GM18526 (cell line): ENCODE measurements around the gene TBC1D1.

Experiments
- POLR2A ChIP-seq: IDR thresholded peaks from 3 replicates; pipeline ENCODE4 v1.6.1; 2011; ENCODE audit not compliant: insufficient read length; ENCODE audit errors: extremely low read depth

Gene TBC1D1

DNA sequence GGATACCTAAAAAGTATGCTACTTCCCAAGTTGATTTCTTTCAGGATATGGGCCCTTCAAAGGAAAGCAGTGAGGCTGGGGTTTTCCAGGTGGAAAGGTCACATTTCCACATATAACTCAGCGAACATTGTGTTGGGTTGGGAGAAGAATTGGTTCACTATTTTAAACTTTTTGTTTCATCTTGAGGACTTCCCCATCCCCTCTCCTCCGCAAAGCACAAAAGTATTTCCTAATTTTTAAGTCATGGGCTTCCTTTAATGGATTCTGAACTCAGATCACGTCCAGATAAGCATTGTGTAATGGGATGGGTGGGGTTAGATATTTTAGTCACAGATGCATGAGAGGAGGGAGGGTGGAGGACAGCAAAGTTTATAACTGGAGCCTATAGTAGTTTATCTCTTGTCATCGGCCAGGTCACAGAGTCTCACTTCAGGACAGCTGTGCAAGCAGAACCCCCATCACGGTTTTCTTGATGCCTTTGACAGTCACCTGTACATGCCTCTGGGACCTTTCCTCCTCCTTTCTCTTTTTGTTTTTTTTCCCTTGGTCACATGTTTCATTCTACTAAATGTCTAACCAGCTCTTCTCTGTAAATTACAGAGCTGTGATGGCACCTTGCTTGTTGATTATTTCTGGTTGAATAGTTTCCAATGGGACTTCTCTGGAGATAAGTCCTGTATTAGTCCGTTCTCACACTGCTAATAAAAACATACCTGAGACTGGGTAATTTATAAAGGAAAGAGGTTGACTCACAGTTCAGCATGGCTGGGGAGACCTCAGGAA, 184.7 kb downstream of the TBC1D1 start:
- TF ChIP-seq POLR2A, result no peak

DNA sequence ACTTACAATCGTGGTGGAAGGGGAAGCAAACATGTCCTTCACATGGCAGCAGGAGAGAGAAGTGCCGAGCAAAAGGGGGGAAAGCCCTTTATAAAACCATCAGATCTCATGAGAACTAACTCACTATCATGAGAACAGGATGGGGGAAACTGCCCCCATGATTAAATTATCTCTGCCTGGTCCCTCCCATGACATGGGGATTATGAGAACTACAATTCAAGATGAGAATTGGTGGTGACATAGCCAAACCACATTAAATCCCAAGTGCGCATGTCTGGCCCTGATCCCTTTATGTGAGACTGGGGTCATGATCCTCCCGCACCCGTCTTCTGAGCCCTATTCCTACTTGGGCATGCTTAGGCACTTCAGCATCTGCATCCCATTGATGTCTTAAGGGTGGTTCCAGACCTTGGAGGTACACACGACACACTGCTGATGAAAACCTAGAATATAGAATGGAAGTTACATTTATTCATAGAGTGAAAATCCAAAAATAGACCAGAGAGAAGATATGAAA, 185.3 kb downstream of the TBC1D1 start:
- no peak for TF ChIP-seq POLR2A

DNA sequence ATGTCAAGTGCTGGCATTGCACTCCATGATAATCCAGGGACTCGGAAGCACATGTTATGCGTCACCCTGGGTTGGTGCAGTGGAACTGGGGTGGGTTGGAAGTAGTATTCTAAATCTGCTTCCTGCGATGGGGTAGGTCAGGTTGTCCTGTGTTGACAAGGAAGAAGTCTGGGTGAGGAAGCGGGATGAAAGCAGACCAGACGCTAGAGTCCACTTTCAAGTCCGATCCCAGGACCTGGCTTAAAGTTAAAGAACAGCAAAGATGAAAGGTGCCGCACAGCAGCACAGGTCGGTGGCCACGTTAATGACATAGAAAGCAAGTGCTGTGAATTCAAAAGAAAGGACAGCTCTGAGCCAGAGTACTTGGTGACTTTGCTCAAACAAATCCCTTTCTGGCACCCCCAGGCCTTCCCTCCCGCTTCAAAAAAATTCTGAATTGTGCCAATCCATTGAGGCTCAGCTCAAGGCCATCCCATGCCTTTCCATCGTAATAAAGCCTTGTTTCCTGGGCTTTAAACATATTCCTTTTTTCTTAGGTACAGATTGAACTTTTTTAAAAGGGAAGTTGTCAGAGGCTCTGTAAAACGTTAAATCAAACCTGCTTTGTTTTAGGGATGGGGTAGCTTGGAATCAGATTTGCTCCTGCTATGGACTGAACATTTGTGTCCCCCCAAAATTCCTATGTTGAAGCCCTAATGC, 187.1 kb downstream of the TBC1D1 start:
- TF ChIP-seq POLR2A, result no peak

DNA sequence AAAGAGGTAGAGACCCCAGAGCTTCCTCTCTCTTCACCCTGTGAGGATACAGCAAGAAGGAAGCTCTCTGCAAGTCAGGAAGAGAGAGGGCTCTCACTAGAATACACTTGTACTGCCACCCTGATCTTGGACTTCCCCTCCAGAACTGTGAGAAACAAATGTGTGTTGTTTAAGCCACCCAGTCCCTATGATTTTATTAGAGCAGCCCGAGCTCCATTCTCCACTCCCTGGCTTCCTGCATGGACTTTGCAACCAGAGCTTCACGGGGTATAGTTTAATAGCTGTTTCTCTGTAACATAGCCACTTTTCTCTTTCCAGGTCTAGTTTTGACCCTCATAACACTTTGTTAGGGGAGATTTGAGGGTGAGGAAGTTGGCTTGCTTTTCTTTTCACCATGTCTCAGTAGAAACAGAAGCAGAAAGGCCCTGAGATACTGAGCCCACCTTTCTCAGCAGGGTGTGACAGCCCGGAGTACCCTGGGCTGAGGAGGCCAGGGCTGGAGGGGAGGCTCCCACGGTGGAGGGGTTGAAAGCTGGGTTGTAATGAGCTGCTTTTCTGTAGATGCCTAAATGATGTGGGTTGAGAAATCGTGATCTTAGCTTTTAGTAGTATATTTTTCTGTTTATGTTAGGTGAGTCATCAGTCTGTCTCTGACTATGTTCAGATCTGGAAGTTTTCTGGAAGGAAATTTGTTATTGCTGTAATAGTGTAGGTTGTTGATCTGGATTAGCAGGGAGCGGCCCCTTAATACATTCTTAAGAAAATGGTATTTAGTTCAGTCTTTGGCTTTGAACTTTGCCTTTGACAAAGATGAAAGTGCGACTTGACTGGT, 187.9 kb downstream of the TBC1D1 start:
- TF ChIP-seq POLR2A, result no peak

DNA sequence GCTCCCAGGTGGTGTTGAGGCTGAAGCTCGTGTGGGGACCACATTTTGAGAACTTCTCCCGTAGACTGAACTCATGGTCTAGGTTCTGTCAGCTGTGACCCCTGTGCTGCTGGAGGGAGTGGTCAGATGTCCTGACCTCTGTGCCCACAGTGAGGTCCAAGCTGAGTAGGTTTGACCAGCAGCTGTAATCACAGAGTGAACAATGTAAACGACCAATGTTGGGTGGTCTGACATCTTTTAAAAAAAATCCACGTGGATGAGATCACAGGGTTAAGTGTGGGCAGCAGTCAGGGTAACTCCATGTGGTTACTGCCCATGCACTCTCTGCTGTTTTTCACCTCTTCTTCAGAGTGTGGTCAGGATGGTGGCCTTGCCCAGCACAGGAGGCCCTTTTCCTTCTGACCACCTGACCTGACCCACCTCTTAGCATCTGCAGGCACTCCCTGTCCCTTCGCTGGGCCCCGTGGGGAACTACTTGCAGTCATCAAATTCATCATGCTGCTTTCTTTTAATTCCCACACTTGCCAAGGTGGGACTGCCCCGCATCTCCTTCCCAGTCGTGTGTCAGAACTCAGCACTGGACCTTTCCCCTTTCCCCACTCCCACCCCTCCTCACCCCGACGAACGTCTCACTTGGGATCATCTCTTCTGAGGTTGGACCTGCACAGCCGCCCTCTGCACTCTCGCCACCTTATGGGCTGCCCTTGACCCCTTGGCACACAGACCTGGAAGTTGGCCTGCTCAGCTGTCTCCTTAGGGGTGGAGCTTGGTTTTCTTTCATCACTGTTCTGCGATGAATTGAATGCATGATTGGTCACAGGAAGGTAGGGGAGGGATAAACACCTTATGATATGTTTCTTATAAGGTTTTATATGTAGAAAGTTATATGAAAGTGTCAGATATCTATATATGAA, 189.4 kb downstream of the TBC1D1 start:
- TF ChIP-seq POLR2A, result no peak

DNA sequence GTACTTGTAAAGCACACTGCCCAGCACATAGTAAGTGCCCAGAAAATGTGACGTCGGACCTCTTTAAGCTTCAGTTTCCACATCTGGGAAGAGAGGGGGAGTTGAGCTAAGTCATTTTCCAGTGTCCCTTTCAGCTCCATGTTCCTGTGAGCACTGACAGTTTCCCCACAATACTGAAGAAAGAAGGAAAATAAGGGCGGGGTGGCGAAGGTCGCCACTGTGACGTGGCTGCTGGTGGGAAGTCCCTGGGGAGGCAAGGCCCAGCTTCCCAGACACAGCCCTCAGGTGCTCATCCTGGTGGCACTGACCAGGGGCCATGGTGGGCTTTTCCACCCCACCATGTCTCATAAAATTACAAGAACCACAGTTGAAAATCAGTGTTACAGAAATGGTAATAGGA, 191.1 kb downstream of the TBC1D1 start:
- no peak for TF ChIP-seq POLR2A

DNA sequence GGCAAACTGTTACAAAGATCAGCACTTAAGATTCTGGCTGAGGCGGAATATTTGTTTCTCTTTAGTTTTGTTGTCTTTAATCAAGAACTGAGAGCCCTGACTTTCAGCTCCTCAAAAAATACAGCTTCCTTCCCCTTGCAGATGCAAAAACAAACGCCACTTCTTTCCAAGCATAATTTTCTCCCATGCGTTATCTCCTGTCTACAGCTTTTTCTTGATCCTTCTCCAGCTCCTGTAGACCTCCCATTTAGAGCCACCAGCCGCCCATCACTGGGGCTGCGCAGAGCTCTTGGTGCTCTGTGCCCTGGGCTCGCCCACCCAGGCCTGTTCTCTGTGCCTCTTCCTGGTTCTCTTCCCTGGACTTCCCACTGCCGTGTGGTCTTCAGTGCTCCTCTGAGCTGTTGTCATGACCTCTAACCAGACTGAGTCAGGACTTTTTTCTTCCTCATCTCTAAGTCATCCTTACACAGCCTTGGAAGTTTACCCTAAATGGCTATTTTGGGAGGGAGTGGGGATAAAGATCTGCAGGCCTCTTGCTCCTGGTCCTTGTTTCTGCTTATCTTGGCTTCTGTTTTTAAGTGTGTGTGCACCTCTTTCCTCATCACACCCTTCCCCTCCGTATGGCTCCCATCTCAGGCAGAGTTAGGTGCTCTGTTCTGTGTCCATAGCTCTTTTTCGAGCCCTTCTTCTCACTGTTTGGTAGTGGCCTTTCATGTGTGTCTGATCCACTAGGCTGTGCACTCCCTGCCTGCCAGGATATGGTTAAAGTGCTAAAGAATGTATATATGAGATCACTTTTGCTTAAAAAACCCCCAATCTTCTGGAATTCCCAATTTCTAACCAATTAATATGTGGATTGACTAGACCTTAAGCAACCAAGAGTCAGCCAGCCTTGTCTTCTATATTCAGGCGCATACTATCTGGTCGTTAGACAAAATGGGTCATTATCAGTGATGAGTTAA, 191.8 kb downstream of the TBC1D1 start:
- no peak for TF ChIP-seq POLR2A

DNA sequence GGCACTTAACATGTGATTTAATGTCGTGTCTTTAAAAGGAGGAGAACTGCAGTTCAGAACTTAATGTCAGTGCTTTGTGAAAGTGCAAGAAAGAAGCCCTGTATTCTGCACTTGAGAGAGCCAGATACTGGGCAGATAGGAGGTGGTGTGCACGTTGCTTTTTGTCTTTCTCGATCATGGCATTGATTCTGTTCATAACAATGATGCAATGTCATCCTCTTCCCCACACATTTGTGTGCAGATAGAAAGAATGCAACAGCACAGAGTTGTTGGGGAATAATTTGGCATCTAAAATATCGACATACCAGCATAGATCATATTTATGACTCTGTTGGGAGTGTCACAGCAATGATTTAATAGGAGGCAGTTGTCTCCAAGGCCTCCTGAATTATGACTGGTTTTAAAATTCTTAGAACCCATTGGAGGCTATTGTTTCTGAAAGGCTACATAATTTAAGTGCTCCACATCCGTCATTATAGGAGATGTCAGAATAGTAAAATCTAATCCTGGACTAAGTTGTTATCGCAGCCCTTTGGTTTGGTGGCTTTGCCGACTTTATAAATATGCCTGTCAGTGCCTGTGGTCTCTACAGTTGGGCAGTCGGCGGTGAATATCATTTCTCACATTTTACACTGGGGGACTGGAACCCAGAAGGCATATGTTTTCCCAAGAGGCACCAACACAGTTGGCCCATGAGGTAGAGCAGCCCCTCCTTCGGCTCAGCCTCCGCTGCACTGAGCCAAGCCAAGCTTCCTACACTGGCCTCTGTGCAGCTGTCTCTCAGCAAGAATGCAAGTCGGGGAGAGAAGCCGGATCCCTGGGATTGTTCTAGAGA, 194.2 kb downstream of the TBC1D1 start:
- no peak for TF ChIP-seq POLR2A

DNA sequence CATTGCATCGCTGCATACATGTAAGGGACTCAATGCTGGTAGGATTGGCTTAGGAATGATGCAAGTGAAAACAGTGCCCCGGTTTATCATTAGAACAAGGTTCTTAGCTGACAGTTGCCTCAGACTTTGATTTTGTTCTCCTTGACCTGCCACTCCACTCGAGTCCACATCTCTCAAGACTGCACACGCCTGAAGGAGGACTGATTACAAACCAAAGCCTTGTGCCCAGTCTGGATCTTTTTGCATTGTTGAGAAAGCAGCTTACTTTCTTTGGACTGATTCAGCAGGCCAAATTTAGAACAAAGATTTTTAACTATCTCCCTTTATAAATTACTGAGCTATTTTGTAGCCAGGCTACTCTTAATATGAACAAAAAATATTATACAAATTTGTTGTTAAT, 194.9 kb downstream of the TBC1D1 start:
- no peak for TF ChIP-seq POLR2A

DNA sequence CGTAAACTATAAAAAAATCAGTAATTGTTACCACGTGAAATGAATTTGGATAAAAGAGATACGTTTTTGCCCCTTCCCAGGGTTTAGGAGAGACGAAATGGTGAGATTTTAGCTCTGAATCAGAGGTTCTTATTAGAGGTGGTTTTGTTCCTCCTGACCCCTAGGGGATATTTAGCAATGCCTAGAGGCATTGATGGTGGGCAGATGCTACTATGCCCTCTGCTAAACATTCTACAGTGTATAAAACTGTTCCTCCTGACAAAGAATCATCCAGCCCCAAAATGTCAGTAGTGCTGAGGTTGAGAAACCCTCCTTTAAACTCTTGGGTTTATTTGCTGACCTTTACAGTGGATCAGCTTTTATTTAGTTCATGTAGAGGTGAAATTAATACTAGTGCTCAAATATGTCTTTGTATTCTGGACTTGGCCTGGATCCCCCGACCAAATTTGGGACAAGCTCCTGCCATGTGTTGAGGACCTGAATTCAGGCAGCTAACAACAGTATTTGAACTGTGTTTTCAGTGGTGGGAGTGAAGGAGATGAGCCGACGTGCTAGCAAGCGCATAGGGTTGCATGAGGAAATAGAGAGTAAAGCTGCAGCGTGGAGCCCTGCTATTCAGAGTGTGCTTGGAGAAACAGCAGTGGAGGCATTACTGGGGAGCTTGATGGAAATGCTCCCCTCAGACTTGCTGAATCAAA, 195.4 kb downstream of the TBC1D1 start:
- TF ChIP-seq POLR2A, result no peak

DNA sequence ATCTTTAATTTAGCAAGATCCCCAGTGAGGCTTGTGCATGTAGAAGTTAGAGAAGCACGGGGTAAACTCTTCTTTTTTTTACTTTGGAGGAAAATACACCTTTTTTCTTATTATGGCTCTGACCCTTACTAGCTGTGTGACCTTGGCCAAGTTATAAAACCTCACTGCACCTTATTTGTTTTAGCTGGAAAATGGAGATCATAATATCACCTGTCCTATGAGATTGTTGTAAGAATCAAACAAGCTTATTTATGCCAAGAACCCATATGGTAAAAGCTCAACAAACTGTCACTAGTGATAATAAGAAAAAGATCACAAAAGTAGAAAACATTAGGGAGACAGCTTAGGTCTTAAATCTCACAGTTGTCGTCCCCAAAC, 196.0 kb downstream of the TBC1D1 start:
- no peak for TF ChIP-seq POLR2A

DNA sequence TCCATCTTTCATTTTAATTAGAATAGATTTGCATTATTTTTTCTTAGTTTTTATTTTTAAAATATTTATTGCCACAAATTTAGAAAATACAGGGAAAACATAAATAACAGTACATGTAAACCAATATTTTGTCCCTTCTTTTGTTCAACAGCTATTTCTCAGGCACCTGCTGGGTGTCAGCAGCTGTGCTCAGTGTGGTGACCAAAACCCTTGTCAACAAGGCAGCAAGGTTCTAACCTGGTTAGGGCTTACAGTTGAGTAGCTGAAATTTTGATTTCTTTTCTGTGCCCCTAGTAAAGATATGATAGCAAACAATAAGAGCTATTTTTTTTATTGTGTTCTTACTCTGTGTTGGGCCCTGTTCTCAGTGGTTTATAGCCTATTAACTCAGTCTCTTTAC, 197.4 kb downstream of the TBC1D1 start:
- no peak for TF ChIP-seq POLR2A
